ENCODE measurements around the gene KDM5B.

DNA sequence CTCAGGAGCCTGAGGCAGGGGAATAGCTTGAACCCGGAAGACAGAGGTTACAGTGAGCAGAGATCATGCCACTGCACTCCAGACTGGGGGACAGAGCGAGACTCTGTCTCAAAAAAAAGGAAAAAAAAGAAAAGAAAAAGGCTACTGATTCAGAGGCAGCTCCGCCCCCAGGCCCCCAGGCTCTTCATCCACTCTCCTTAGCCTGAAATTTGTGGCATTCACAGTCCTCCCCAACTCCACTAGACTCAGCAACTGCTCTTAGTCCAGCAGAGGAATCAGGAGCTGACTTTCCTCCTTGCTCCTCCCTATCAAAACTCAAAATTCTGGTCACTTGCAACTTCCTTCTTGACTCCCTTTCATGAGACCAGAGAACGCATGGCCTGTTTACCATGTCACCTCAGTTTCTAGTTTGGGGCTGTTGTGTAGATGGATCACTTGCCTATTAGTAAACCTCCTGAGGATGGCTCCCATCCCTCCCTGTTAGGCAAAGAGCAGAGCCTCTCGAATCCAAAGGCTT is 29.6 kb upstream of the KDM5B start:
- TF ChIP-seq POLR2A (IDR thresholded peaks at IDR 0.05), result no peak
- TF ChIP-seq, protein P1, sequence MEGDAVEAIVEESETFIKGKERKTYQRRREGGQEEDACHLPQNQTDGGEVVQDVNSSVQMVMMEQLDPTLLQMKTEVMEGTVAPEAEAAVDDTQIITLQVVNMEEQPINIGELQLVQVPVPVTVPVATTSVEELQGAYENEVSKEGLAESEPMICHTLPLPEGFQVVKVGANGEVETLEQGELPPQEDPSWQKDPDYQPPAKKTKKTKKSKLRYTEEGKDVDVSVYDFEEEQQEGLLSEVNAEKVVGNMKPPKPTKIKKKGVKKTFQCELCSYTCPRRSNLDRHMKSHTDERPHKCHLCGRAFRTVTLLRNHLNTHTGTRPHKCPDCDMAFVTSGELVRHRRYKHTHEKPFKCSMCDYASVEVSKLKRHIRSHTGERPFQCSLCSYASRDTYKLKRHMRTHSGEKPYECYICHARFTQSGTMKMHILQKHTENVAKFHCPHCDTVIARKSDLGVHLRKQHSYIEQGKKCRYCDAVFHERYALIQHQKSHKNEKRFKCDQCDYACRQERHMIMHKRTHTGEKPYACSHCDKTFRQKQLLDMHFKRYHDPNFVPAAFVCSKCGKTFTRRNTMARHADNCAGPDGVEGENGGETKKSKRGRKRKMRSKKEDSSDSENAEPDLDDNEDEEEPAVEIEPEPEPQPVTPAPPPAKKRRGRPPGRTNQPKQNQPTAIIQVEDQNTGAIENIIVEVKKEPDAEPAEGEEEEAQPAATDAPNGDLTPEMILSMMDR (IDR thresholded peaks at IDR 0.05), result no peak

Data from transverse colon (tissue), 3 donors.